ENCODE data around the gene EGFL6.
"Not testable (repeated sequence)": the region's sequence is repeated elsewhere in the genome, so short reads cannot be mapped to it uniquely, and the experiment has no call there.

The EGFL6 gene

DNA sequence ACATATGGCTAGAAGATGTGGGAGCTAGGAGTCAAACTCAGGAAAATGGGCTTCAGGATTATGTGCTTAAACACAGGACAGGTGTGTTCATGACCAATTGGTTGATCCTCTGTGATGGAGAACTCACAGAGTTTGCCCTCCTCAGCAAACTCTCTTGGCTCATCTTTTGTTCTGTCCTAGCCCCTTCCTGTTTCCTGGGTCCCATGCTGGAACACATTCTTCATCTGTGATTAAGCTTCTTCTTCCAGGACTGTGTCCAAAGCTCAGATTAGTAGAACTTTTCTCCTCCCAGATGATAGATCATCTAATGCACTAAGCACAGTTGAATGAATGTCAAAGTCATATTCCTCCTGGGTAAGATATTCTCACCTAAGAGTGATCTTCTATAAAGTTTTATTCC is 44.8 kb downstream of the EGFL6 start:
- Mint-ChIP-seq H3K27me3 (no peaks in the 10 kb centered on the region), H3K4me1 (no peaks in the 10 kb centered on the region), H3K27ac (no peak overlapping the region), H3K9me3 (no peaks in the 10 kb centered on the region), H3K4me3 (no peak overlapping the region), H3K36me3 (no peaks in the 10 kb centered on the region)
- DNase-seq (ENCODE audit: low spot score in 2 of 2) (no peak), ATAC-seq (ENCODE audit: low read depth) (no peak)

DNA sequence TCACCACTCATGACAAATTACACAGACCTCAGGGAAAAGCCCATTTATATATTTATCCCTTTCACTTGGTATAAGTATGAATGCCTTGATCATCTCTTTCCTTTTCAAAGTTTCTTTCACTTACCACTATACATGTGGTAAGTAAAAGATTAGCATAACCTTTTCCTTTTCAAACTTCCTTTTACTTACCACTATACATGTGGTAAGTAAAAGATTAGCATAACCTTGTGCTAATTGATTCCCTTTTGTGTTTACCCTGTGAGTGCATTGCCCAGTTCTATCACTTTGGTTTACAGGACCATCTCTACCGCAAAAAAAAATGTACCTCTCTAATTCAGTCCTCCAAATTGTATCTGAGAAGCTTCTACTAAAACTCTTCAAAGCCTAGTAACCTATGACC is 50.8 kb downstream of the EGFL6 start:
- DNase-seq (ENCODE audit: low spot score in 2 of 2) (no peak), ATAC-seq (ENCODE audit: low read depth) (no peak)
- Mint-ChIP-seq H3K4me3 (no peak overlapping the region), H3K27ac (no peak overlapping the region), H3K4me1 (peaks cover 5% of the 10 kb centered on the region), H3K9me3 (no peaks in the 10 kb centered on the region), H3K36me3 (no peaks in the 10 kb centered on the region), H3K27me3 (no peaks in the 10 kb centered on the region)

DNA sequence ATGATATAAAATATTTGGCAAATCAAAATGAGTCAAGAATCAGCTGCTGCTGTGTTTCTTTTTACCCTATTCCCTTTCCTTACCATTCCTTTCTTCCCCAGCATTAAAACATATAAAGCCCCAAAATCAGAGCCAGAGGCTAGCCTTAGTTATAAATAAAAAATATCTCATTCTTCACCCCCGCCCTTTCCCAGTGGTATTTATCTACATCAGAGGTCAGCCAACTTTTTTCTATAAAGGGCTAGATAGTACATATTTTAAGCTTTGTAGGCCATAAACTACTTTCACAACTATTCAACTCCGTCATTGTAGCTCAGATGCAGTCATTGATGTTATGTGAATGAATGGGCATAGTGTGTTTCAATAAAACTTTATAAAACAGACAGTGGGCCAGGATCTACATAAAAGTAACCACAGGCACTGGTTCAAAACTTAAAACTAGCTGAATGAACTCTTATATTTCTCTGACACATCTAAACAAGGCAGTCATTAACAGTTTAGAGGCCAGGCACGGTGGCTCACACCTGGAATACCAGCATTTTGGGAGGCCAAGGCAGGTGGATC is 53.1 kb downstream of the EGFL6 start:
- DNase-seq (ENCODE audit: low spot score in 2 of 2): no peak
- ATAC-seq (ENCODE audit: low read depth): no peak
- Mint-ChIP-seq H3K27ac (no peak overlapping the region), H3K36me3 (no peaks in the 10 kb centered on the region), H3K4me3 (no peak overlapping the region), H3K4me1 (peaks cover 5% of the 10 kb centered on the region), H3K27me3 (peaks cover 2% of the 10 kb centered on the region), H3K9me3 (no peaks in the 10 kb centered on the region)

DNA sequence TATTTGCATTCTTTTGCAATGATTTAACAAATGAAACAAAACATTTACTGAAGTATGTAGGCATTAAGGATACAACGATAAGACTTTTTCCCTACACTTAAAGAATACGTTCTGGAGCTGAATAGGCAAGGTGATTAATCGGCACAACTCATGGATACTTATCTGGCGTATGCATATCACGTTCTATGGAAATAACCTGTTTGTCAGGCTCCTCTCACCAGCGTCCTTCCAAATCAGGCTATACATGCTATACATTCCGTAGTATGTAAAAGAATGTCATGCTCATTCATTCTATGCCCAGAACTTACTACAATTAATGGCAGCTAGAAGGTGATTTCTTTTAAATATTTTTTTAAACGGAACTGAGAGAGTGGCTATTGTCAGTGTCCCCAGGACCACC is 57.9 kb downstream of the EGFL6 start:
- no peaks in the 10 kb centered on the region for H3K36me3 Mint-ChIP-seq
- H3K4me3 Mint-ChIP-seq: no peak overlapping the region
- H3K27ac Mint-ChIP-seq: no peak overlapping the region
- no peaks in the 10 kb centered on the region for H3K4me1 Mint-ChIP-seq
- H3K9me3 Mint-ChIP-seq: no peaks in the 10 kb centered on the region
- no peak for ATAC-seq (ENCODE audit: low read depth)
- DNase-seq (ENCODE audit: low spot score in 2 of 2): no peak
- peaks cover 2% of the 10 kb centered on the region for H3K27me3 Mint-ChIP-seq

DNA sequence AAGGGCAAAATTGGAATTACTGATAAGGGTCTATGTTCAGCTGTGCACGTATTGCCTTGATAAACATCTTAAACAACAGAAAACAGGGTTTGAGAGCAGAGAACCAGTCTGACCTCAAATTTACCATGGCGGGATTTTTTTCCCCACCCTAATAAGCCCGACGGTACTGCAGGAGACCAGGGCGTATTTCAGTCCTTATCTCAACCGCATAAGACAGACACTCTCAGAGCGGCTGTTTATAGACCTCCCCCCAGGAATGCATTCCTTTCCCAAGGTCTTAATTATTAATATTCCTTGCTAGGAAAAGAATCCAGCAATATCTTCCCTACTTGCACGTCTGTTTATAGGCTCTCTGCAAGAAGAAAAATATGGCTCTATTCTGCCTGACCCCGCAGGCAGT is 67.8 kb downstream of the EGFL6 start:
- peaks cover 11% of the 10 kb centered on the region for H3K9me3 Mint-ChIP-seq
- H3K27me3 Mint-ChIP-seq; H3K4me1 Mint-ChIP-seq; H3K36me3 Mint-ChIP-seq; ATAC-seq (ENCODE audit: low read depth); H3K4me3 Mint-ChIP-seq; DNase-seq (ENCODE audit: low spot score in 2 of 2); H3K27ac Mint-ChIP-seq: not testable (repeated sequence)

DNA sequence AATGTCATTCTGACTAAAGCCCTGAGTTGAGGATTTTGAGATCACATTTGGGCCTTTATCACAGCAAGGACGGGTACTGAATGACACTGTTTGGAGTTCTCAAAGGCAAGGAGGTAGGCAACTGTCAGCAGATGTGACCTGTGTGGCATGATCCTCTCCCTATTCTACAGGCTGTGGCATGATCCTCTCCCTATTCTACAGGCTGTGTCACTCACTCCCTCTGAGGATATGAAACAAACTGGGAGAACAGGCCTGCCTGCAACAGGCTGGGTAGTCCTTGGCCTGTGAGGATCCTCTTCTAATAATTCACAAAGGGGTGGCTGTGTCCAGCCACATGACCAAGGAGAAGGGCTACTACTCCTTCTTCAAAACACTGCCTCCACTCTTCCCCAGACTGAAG is 68.6 kb downstream of the EGFL6 start:
- H3K4me1 Mint-ChIP-seq: no peaks in the 10 kb centered on the region
- no peak for DNase-seq (ENCODE audit: low spot score in 2 of 2)
- no peak for ATAC-seq (ENCODE audit: low read depth)
- peaks cover 9% of the 10 kb centered on the region for H3K27me3 Mint-ChIP-seq
- no peak overlapping the region for H3K27ac Mint-ChIP-seq
- peaks cover 11% of the 10 kb centered on the region for H3K9me3 Mint-ChIP-seq
- peaks cover 10% of the 10 kb centered on the region for H3K36me3 Mint-ChIP-seq
- no peak overlapping the region for H3K4me3 Mint-ChIP-seq

DNA sequence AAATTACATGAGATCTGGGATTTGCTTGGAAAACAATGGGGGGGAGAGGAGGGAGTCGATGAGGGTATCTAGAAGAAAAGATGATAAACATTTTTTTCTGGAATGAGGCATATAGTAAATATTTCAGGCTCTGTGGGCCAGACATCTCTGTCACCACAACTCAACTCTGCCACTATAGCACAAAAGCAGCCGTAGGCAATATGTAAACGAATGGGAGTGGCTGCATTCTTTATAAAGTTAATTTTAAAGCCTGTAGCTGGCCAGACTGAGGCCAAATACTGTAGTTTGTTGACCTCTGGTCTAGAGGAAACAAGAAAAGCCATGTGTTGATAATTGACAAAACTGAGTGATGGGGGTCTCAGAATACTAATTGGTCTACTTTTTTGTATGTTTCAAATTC is 69.4 kb downstream of the EGFL6 start:
- Mint-ChIP-seq H3K9me3 (peaks cover 11% of the 10 kb centered on the region), H3K4me3 (no peak overlapping the region), H3K36me3 (peaks cover 10% of the 10 kb centered on the region), H3K27ac (no peak overlapping the region), H3K4me1 (no peaks in the 10 kb centered on the region), H3K27me3 (peaks cover 9% of the 10 kb centered on the region)
- ATAC-seq (ENCODE audit: low read depth) (no peak), DNase-seq (ENCODE audit: low spot score in 2 of 2) (no peak)

GRCh38 chrX:13641684-13642083 is 72.3 kb downstream of the EGFL6 start:
- not testable (repeated sequence) for DNase-seq (ENCODE audit: low spot score in 2 of 2); H3K4me3 Mint-ChIP-seq; ATAC-seq (ENCODE audit: low read depth); H3K36me3 Mint-ChIP-seq; H3K27me3 Mint-ChIP-seq; H3K4me1 Mint-ChIP-seq; H3K27ac Mint-ChIP-seq; H3K9me3 Mint-ChIP-seq

- Mint-ChIP-seq H3K4me1 (no peaks in the 10 kb centered on the region), H3K27ac (no peak overlapping the region), H3K36me3 (no peaks in the 10 kb centered on the region), H3K27me3 (no peaks in the 10 kb centered on the region), H3K9me3 (no peaks in the 10 kb centered on the region), H3K4me3 (no peak overlapping the region)
- DNase-seq (ENCODE audit: low spot score in 2 of 2): no peak
- ATAC-seq (ENCODE audit: low read depth): no peak
Observed at GRCh38 chrX:13645464-13646153, 76.2 kb downstream of the EGFL6 start.

DNA sequence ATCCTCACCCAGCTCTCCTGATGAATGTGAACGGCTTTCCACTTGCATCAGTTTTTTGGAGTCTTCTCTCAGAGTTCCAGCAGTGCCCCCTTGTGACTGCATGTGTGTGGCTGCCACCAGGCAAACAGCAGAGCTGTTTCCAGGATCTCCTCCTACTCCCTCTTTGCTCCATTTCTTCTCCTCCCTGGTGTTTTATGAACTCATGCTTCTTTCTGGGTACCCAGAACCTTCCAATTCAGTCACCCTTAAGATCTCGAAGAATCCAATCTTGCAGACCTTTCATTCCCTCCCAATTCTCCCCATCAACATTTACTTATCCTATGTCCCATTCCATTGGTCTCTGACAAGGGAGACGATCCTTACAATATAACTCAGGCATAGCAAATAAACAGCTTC is 76.8 kb downstream of the EGFL6 start:
- Mint-ChIP-seq H3K27ac (no peak overlapping the region), H3K4me3 (no peak overlapping the region), H3K9me3 (no peaks in the 10 kb centered on the region)

DNA sequence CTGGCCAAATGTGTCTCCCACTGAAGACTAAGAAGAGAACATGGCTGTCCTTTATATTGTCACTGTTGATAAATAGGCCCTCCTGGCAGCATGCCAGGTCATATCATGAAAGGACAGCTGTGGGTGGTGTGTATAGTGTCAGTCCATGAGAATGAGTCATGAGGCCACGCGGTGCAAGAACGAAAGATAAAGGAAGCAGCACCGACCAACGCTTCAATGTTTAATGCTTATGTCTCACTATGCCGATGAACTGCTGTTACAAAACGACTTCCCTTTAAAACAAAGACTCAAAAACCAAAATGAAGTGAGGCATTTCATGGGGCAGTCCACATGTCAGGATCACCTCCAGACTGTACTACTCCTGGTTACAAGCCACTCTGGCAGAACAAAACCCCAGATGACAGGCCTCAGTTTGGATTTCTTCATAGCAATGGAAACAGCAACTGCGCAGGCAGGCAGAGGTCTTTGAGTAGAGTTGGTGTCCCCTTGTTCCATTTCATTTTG is 78.4 kb downstream of the EGFL6 start:
- Mint-ChIP-seq H3K9me3 (no peaks in the 10 kb centered on the region), H3K4me3 (no peak overlapping the region), H3K4me1 (no peaks in the 10 kb centered on the region), H3K27me3 (no peaks in the 10 kb centered on the region), H3K27ac (no peak overlapping the region), H3K36me3 (no peaks in the 10 kb centered on the region)
- DNase-seq (ENCODE audit: low spot score in 2 of 2) (no peak), ATAC-seq (ENCODE audit: low read depth) (peak; percentile 31)

More for the DNA sequence above, 76.8 kb downstream of the EGFL6 start:
- Mint-ChIP-seq H3K27me3 (no peaks in the 10 kb centered on the region), H3K4me1 (no peaks in the 10 kb centered on the region), H3K36me3 (no peaks in the 10 kb centered on the region)
- ATAC-seq (ENCODE audit: low read depth) (no peak), DNase-seq (ENCODE audit: low spot score in 2 of 2) (no peak)

DNA sequence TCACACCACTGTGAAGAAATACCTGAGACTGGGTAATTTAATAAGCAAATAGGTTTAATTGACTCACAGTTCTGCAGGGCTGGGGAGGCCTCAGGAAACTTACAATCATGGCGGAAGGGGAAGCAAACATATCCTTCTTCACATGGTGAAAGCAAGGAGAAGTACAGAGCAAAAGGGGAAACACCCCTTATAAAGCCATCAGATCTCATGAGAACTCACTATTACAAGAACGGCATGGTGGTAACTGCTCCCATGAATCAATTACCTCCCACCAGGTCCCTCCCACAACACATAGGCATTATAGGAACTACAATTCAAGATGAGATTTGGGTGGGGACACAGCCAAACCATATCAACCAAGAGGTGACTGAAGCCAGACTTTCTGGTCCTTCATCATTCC is 78.9 kb downstream of the EGFL6 start:
- H3K36me3 Mint-ChIP-seq; H3K4me1 Mint-ChIP-seq; DNase-seq (ENCODE audit: low spot score in 2 of 2); ATAC-seq (ENCODE audit: low read depth); H3K27me3 Mint-ChIP-seq; H3K27ac Mint-ChIP-seq; H3K4me3 Mint-ChIP-seq; H3K9me3 Mint-ChIP-seq: not testable (repeated sequence)

GRCh38 chrX:13649838-13650237 is 80.4 kb downstream of the EGFL6 start:
- Mint-ChIP-seq H3K9me3 (no peaks in the 10 kb centered on the region), H3K27me3 (no peaks in the 10 kb centered on the region), H3K4me3 (no peak overlapping the region), H3K4me1 (no peaks in the 10 kb centered on the region), H3K27ac (no peak overlapping the region), H3K36me3 (no peaks in the 10 kb centered on the region)
- DNase-seq (ENCODE audit: low spot score in 2 of 2): no peak
- no peak for ATAC-seq (ENCODE audit: low read depth)

- no peaks in the 10 kb centered on the region for H3K36me3 Mint-ChIP-seq
- no peaks in the 10 kb centered on the region for H3K4me1 Mint-ChIP-seq
- no peaks in the 10 kb centered on the region for H3K9me3 Mint-ChIP-seq
- ATAC-seq (ENCODE audit: low read depth): no peak
- H3K27ac Mint-ChIP-seq: no peak overlapping the region
- DNase-seq (ENCODE audit: low spot score in 2 of 2): no peak
- H3K27me3 Mint-ChIP-seq: no peaks in the 10 kb centered on the region
- no peak overlapping the region for H3K4me3 Mint-ChIP-seq
Observed at GRCh38 chrX:13650318-13650717, 80.9 kb downstream of the EGFL6 start.

DNA sequence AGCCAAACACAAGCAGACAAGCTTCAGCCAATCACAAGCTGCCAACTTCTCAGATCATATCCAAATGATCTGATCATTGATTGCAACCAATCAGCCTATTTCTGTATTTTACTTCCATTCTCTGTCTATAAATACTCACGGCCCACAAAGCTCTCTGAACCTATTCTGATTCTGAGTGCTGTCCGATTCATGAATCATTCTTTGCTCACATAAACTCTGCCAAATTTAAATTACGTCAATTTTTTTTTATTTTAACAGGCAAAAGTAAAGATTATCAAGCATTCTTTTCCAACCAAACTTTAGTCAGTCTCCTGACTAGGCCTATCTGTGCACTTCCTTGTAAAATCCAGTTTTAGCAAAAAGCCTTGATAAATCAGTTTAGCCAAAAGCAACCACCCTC is 81.7 kb downstream of the EGFL6 start:
- no peak for ATAC-seq (ENCODE audit: low read depth)

More for the DNA sequence above, 81.7 kb downstream of the EGFL6 start:
- Mint-ChIP-seq H3K27ac (no peak overlapping the region), H3K27me3 (no peaks in the 10 kb centered on the region), H3K9me3 (no peaks in the 10 kb centered on the region), H3K4me1 (no peaks in the 10 kb centered on the region), H3K4me3 (no peak overlapping the region), H3K36me3 (no peaks in the 10 kb centered on the region)
- DNase-seq (ENCODE audit: low spot score in 2 of 2): no peak

All from memory B cell (primary cell).